NT2/D1 (cell line): Measurements from ENCODE around the gene TRMT44.

ENCODE experiments used
- DNase-seq: peaks from one replicate; pipeline ENCODE4 v3.0.0-alpha.2; 2011; ENCODE audit warnings: low read depth, low spot score
- H3K27me3 ChIP-seq: 2 replicates; pipeline ENCODE4 v1.6.0; 2011; ENCODE audit warnings: mild to moderate bottlenecking; ENCODE audit not compliant: insufficient read length, insufficient read depth
- H3K36me3 ChIP-seq: 2 replicates; pipeline ENCODE4 v1.6.1; 2011; ENCODE audit warnings: mild to moderate bottlenecking, low read length, mixed read lengths; ENCODE audit not compliant: insufficient read depth, insufficient read length
- H3K4me1 ChIP-seq: 2 replicates; pipeline ENCODE4 v1.5.1; 2011; ENCODE audit not compliant: insufficient read depth, insufficient read length
- H3K4me3 ChIP-seq: 2 replicates; pipeline ENCODE4 v1.5.1; 2011; ENCODE audit warnings: low read depth; ENCODE audit not compliant: insufficient read length
- H3K9ac ChIP-seq: 2 replicates; pipeline ENCODE4 v1.6.0; 2011; ENCODE audit warnings: low read depth; ENCODE audit not compliant: insufficient read length
- H3K9me3 ChIP-seq: 2 replicates; pipeline ENCODE4 v1.5.1; 2011; ENCODE audit warnings: mild to moderate bottlenecking, low read length; ENCODE audit not compliant: insufficient read depth
- SUZ12 ChIP-seq: IDR thresholded peaks from 2 replicates; pipeline ENCODE4 v1.6.1; 2011; ENCODE audit not compliant: insufficient read length, insufficient read depth; ENCODE audit errors: extremely low read depth
- YY1 ChIP-seq: IDR thresholded peaks from 2 replicates; pipeline ENCODE4 v1.6.1; 2011; ENCODE audit not compliant: insufficient read length, insufficient read depth
- ZNF274 ChIP-seq: IDR thresholded peaks from 2 replicates; pipeline ENCODE4 v1.6.1; 2011; ENCODE audit warnings: mild to moderate bottlenecking, low read depth, low read length

Gene TRMT44

GRCh38 chr4:8451440-8452182, 11.0 kb downstream of the TRMT44 start:
- Histone ChIP-seq H3K27me3 (no peaks in the 10 kb centered on the region), H3K9me3 (no peaks in the 10 kb centered on the region), H3K36me3 (peaks cover 99% of the 10 kb centered on the region), H3K4me1 (peaks cover 3% of the 10 kb centered on the region), H3K4me3 (no peak overlapping the region), H3K9ac (no peak overlapping the region)
- DNase-seq, result no peak
- TF ChIP-seq SUZ12, result no peak
- TF ChIP-seq ZNF274, result no peak
- TF ChIP-seq YY1, result no peak

GRCh38 chr4:8453957-8454356, 13.4 kb downstream of the TRMT44 start:
- H3K27me3 ChIP-seq, result no peaks in the 10 kb centered on the region
- H3K9me3 ChIP-seq, result no peaks in the 10 kb centered on the region
- no peak overlapping the region for H3K9ac ChIP-seq
- H3K4me1 ChIP-seq, result no peaks in the 10 kb centered on the region
- H3K36me3 ChIP-seq, result peaks cover 98% of the 10 kb centered on the region
- no peak overlapping the region for H3K4me3 ChIP-seq
- no peak for DNase-seq
- TF ChIP-seq ZNF274 (no peak), YY1 (no peak), SUZ12 (no peak)

- Histone ChIP-seq H3K4me1 (no peaks in the 10 kb centered on the region), H3K9me3 (no peaks in the 10 kb centered on the region), H3K27me3 (no peaks in the 10 kb centered on the region), H3K9ac (no peak overlapping the region), H3K36me3 (peaks cover 89% of the 10 kb centered on the region), H3K4me3 (no peak overlapping the region)
- DNase-seq, result no peak
- TF ChIP-seq ZNF274 (no peak), SUZ12 (no peak), YY1 (no peak)
These were observed 17.2 kb downstream of the TRMT44 start for GRCh38 chr4:8457646-8458252.

- H3K4me3 ChIP-seq, result no peak overlapping the region
- no peaks in the 10 kb centered on the region for H3K27me3 ChIP-seq
- no peaks in the 10 kb centered on the region for H3K9me3 ChIP-seq
- no peaks in the 10 kb centered on the region for H3K4me1 ChIP-seq
- peaks cover 81% of the 10 kb centered on the region for H3K36me3 ChIP-seq
- TF ChIP-seq ZNF274 (no peak), SUZ12 (no peak), YY1 (no peak)
- no peak for DNase-seq
- H3K9ac ChIP-seq, result no peak overlapping the region
These were observed 19.4 kb downstream of the TRMT44 start for GRCh38 chr4:8459867-8460445.

GRCh38 chr4:8461086-8461485, 20.5 kb downstream of the TRMT44 start:
- no peaks in the 10 kb centered on the region for H3K27me3 ChIP-seq
- no peak for DNase-seq
- H3K36me3 ChIP-seq, result peaks cover 81% of the 10 kb centered on the region
- TF ChIP-seq SUZ12, result no peak
- TF ChIP-seq ZNF274, result no peak
- TF ChIP-seq YY1, result no peak
- H3K9me3 ChIP-seq, result no peaks in the 10 kb centered on the region
- no peak overlapping the region for H3K4me3 ChIP-seq
- no peaks in the 10 kb centered on the region for H3K4me1 ChIP-seq
- H3K9ac ChIP-seq, result no peak overlapping the region

GRCh38 chr4:8461616-8462015, 21.0 kb downstream of the TRMT44 start:
- no peak for TF ChIP-seq ZNF274
- no peak for TF ChIP-seq SUZ12
- no peak overlapping the region for H3K4me3 ChIP-seq
- no peak overlapping the region for H3K9ac ChIP-seq
- H3K4me1 ChIP-seq, result no peaks in the 10 kb centered on the region
- DNase-seq, result no peak
- H3K9me3 ChIP-seq, result no peaks in the 10 kb centered on the region
- H3K27me3 ChIP-seq, result no peaks in the 10 kb centered on the region
- peaks cover 81% of the 10 kb centered on the region for H3K36me3 ChIP-seq

GRCh38 chr4:8463811-8464210, 23.2 kb downstream of the TRMT44 start:
- Histone ChIP-seq H3K9me3 (no peaks in the 10 kb centered on the region), H3K4me3 (no peak overlapping the region), H3K36me3 (peaks cover 80% of the 10 kb centered on the region), H3K4me1 (no peaks in the 10 kb centered on the region), H3K27me3 (no peaks in the 10 kb centered on the region), H3K9ac (no peak overlapping the region)
- TF ChIP-seq ZNF274, result no peak
- TF ChIP-seq YY1, result no peak
- no peak for TF ChIP-seq SUZ12
- DNase-seq, result no peak
